CD4-positive, CD25-positive, alpha-beta regulatory T cell (primary cell): ENCODE results near the gene CELF2. TPM values are rescaled to one million over a fixed set of nuclear protein-coding genes. Genes with fewer than 3 reads are reported as not detected.

ENCODE experiments used
- ATAC-seq, 2 donors: fragments of 150-1000 bp; cut with Tn5 transposase; one replicate each; pipeline ENCODE4 v1.10.0; 2021; ENCODE audit warnings: low read depth in 2 of 2, moderate number of reproducible peaks in 2 of 2, moderate library complexity in 1 of 2
- DNase-seq, 3 donors: peaks; one replicate each; pipeline versions ENCODE4 v3.0.0 to v3.0.0-alpha.2; 2012 to 2022; ENCODE audit warnings: mixed read lengths in 1 of 3
- H3K27ac ChIP-seq: one replicate; pipeline ENCODE4 v1.7.0; 2013; ENCODE audit warnings: mild to moderate bottlenecking, low read length; ENCODE audit not compliant: insufficient read depth, poor library complexity, severe bottlenecking
- H3K27me3 ChIP-seq: one replicate; pipeline ENCODE4 v1.7.0; 2013; ENCODE audit warnings: low read length; ENCODE audit not compliant: control insufficient read depth, insufficient read depth
- H3K36me3 ChIP-seq: one replicate; pipeline ENCODE4 v1.7.0; 2013; ENCODE audit warnings: mild to moderate bottlenecking, low read length, moderate library complexity; ENCODE audit not compliant: control insufficient read depth, insufficient read depth
- H3K4me1 ChIP-seq: 2 replicates; pipeline ENCODE4 v1.7.0; 2013; ENCODE audit warnings: mild to moderate bottlenecking, low read length; ENCODE audit not compliant: insufficient read depth, control insufficient read depth, poor library complexity, severe bottlenecking
- H3K4me3 ChIP-seq: one replicate; pipeline ENCODE4 v1.7.0; 2013; ENCODE audit warnings: low read depth, mild to moderate bottlenecking, low read length, moderate library complexity
- H3K9me3 ChIP-seq, 2 experiments: 1 replicate in 1 of 2; 2 replicates in 1 of 2; pipeline ENCODE4 v1.7.0; 2013; ENCODE audit warnings: low read length in 2 of 2, mild to moderate bottlenecking in 1 of 2, moderate library complexity in 1 of 2; ENCODE audit not compliant: control insufficient read depth in 2 of 2
- H3K27ac Mint-ChIP-seq, 3 donors: one replicate each; pipeline ENCODE4 v1.8.0; 2020 to 2022; ENCODE audit warnings: mild to moderate bottlenecking in 3 of 3, mixed read lengths in 3 of 3, moderate library complexity in 2 of 3
- H3K27me3 Mint-ChIP-seq: one replicate; pipeline ENCODE4 v1.8.0; 2022; ENCODE audit warnings: mild to moderate bottlenecking, mixed read lengths
- H3K36me3 Mint-ChIP-seq: one replicate; pipeline ENCODE4 v1.8.0; 2020; ENCODE audit warnings: mixed read lengths
- H3K4me1 Mint-ChIP-seq, 4 donors: one replicate each; pipeline ENCODE4 v1.8.0; 2020 to 2022; ENCODE audit warnings: mixed read lengths in 4 of 4, mild to moderate bottlenecking in 1 of 4
- H3K4me3 Mint-ChIP-seq, 4 donors: one replicate each; pipeline ENCODE4 v1.8.0; 2020 to 2022; ENCODE audit warnings: mild to moderate bottlenecking in 4 of 4, mixed read lengths in 4 of 4, moderate library complexity in 3 of 4
- H3K9me3 Mint-ChIP-seq, 7 donors: one replicate each; pipeline ENCODE4 v1.8.0; 2020 to 2022; ENCODE audit warnings: mixed read lengths in 7 of 7, mild to moderate bottlenecking in 3 of 7, moderate library complexity in 2 of 7
- polyA plus RNA-seq, 4 donors: library from polyadenylated mRNA; unstranded; fragments of 300-500 nt; fragmentation: Illumina TruSeq; gene quantifications; one replicate each; pipeline ENCODE4 v1.2.3, GENCODE V29; 2021
- total RNA-seq: library from RNA; stranded (reverse); gene quantifications from one replicate; pipeline ENCODE4 v1.2.3, GENCODE V29; 2022

Gene CELF2
- total and polyA plus RNA-seq, 5 donors from 2014 or later = 117 to 230 (median 150) TPM

DNA sequence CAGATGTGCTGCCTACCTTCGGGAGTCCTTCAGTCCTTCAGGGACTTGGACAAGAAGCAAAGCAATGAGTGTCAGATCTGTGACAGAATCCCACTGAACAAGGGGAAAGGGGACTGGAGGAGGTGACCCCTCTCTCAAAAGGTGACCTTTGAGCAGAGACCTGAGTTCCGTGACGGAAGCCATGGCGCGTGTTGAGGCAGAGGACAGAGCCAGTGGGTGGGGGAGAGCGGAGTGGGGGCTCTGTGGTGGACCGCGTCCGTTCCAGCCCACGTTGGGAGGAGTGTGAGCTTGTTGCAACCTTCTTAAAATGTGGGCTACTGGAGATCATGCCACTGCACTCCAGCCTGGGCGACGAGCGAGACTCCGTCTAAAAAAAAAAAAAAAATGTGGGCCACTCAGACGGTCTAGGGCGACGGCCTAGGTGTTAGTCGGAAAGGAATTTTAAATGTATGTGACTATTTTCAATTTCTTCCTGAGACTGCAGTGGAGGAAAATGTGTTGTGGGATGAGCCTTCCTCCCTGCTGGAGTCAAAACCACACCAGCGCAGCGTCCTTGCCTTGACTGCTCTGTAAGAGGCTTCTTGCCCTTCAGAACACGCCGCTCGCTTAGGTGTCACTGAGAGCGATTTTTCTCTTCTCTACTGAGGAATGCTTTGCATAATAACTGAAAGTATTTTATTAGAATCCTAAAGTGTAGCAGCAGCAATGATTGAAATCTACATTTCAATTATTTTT is 272.7 kb downstream of the CELF2 start:
- peak overlapping the region in 2 of 3 donors; percentile 79 to 83 for H3K27ac Mint-ChIP-seq
- Histone ChIP-seq H3K4me1 (no peaks in the 10 kb centered on the region), H3K36me3 (peaks cover 95% of the 10 kb centered on the region), H3K27me3 (no peaks in the 10 kb centered on the region), H3K9me3 (no peaks in the 10 kb centered on the region), H3K27ac (no peak overlapping the region), H3K4me3 (no peak overlapping the region)
- no peaks in the 10 kb centered on the region for H3K9me3 Mint-ChIP-seq
- H3K27me3 Mint-ChIP-seq = no peaks in the 10 kb centered on the region
- peaks cover 68% of the 10 kb centered on the region for H3K36me3 Mint-ChIP-seq
- no peak for ATAC-seq
- no peak overlapping the region for H3K4me3 Mint-ChIP-seq
- no peak for DNase-seq
- peaks cover 10 to 51% (median 30%) of the 10 kb centered on the region in 4 donors for H3K4me1 Mint-ChIP-seq

GRCh38 chr10:11292576-11293302 is 275.1 kb downstream of the CELF2 start:
- Histone ChIP-seq H3K36me3 (peaks cover 98% of the 10 kb centered on the region), H3K4me1 (no peaks in the 10 kb centered on the region), H3K27ac (no peak overlapping the region), H3K4me3 (no peak overlapping the region), H3K9me3 (no peaks in the 10 kb centered on the region), H3K27me3 (no peaks in the 10 kb centered on the region)
- H3K27ac Mint-ChIP-seq = peak overlapping the region; percentile 50 to 85 (median 82)
- peaks cover 77% of the 10 kb centered on the region for H3K36me3 Mint-ChIP-seq
- no peak for ATAC-seq
- peaks cover 24 to 56% (median 32%) of the 10 kb centered on the region in 4 donors for H3K4me1 Mint-ChIP-seq
- H3K9me3 Mint-ChIP-seq = no peaks in the 10 kb centered on the region
- no peak overlapping the region for H3K4me3 Mint-ChIP-seq
- no peak for DNase-seq
- no peaks in the 10 kb centered on the region for H3K27me3 Mint-ChIP-seq

GRCh38 chr10:11293332-11293731 is 275.7 kb downstream of the CELF2 start:
- Histone ChIP-seq H3K27me3 (no peaks in the 10 kb centered on the region), H3K4me1 (no peaks in the 10 kb centered on the region), H3K36me3 (peaks cover 98% of the 10 kb centered on the region), H3K4me3 (no peak overlapping the region), H3K27ac (no peak overlapping the region), H3K9me3 (no peaks in the 10 kb centered on the region)
- ATAC-seq (no peak), DNase-seq (no peak)
- peak overlapping the region in 2 of 3 donors; percentile 50 to 82 for H3K27ac Mint-ChIP-seq
- peaks cover 77% of the 10 kb centered on the region for H3K36me3 Mint-ChIP-seq
- no peaks in the 10 kb centered on the region for H3K27me3 Mint-ChIP-seq
- H3K9me3 Mint-ChIP-seq = no peaks in the 10 kb centered on the region
- peaks cover 23 to 58% (median 32%) of the 10 kb centered on the region in 4 donors for H3K4me1 Mint-ChIP-seq
- no peak overlapping the region for H3K4me3 Mint-ChIP-seq

GRCh38 chr10:11294831-11295450 is 277.3 kb downstream of the CELF2 start:
- Histone ChIP-seq H3K4me1 (no peaks in the 10 kb centered on the region), H3K27ac (no peak overlapping the region), H3K9me3 (no peaks in the 10 kb centered on the region), H3K4me3 (no peak overlapping the region), H3K36me3 (peaks cover 98% of the 10 kb centered on the region), H3K27me3 (no peaks in the 10 kb centered on the region)
- Mint-ChIP-seq H3K4me3 (no peak overlapping the region), H3K27ac (peak overlapping the region in 1 of 3 donors; percentile 91), H3K27me3 (no peaks in the 10 kb centered on the region), H3K4me1 (peaks cover 14 to 51% (median 36%) of the 10 kb centered on the region in 4 donors), H3K36me3 (peaks cover 75% of the 10 kb centered on the region), H3K9me3 (no peaks in the 10 kb centered on the region)
- ATAC-seq (no peak), DNase-seq (no peak)

DNA sequence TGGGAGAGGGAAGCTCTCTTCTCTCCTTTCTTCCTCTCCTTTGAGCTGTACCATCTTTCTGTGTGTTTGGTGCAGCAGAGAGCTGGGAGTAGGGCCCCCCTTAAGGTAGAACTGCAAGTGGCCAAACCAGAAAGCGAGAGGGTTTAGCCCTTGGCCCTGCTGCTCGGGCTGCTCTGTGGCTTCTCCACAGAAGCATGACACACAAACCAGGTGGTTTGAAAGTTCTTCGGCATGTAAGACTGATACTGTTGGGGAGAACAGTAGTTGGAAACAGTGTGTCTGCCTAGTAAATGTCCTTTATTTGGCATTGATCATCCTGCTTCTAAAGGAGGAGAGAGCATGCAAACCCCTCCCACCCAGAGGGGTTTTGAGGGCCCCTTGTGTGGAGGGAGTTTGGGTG is 277.8 kb downstream of the CELF2 start:
- H3K36me3 ChIP-seq = peaks cover 98% of the 10 kb centered on the region
- H3K27ac ChIP-seq = no peak overlapping the region
- Mint-ChIP-seq H3K4me3 (no peak overlapping the region), H3K36me3 (peaks cover 76% of the 10 kb centered on the region), H3K9me3 (no peaks in the 10 kb centered on the region), H3K27me3 (no peaks in the 10 kb centered on the region), H3K27ac (peak overlapping the region; percentile 62 to 91 (median 71)), H3K4me1 (peaks cover 14 to 48% (median 35%) of the 10 kb centered on the region in 4 donors)
- no peaks in the 10 kb centered on the region for H3K9me3 ChIP-seq
- H3K27me3 ChIP-seq = no peaks in the 10 kb centered on the region
- no peak for ATAC-seq
- H3K4me1 ChIP-seq = no peaks in the 10 kb centered on the region
- no peak for DNase-seq
- no peak overlapping the region for H3K4me3 ChIP-seq

GRCh38 chr10:11297136-11297535 is 279.5 kb downstream of the CELF2 start:
- Mint-ChIP-seq H3K27me3 (no peaks in the 10 kb centered on the region), H3K4me3 (peak overlapping the region in 2 of 4 donors; percentile 23 to 26), H3K4me1 (peaks cover 14 to 38% (median 30%) of the 10 kb centered on the region in 4 donors), H3K36me3 (peaks cover 76% of the 10 kb centered on the region), H3K9me3 (no peaks in the 10 kb centered on the region), H3K27ac (peak overlapping the region; percentile 1 to 90 (median 79))
- Histone ChIP-seq H3K27ac (no peak overlapping the region), H3K9me3 (no peaks in the 10 kb centered on the region), H3K36me3 (peaks cover 95% of the 10 kb centered on the region), H3K27me3 (no peaks in the 10 kb centered on the region), H3K4me1 (no peaks in the 10 kb centered on the region), H3K4me3 (no peak overlapping the region)
- ATAC-seq (no peak), DNase-seq (no peak)

GRCh38 chr10:11298116-11298515 is 280.4 kb downstream of the CELF2 start:
- Histone ChIP-seq H3K36me3 (peaks cover 95% of the 10 kb centered on the region), H3K4me3 (no peak overlapping the region), H3K4me1 (no peaks in the 10 kb centered on the region), H3K27ac (no peak overlapping the region), H3K27me3 (no peaks in the 10 kb centered on the region), H3K9me3 (no peaks in the 10 kb centered on the region)
- Mint-ChIP-seq H3K4me3 (no peak overlapping the region), H3K4me1 (peaks cover 14 to 32% (median 29%) of the 10 kb centered on the region in 4 donors), H3K27me3 (no peaks in the 10 kb centered on the region), H3K9me3 (no peaks in the 10 kb centered on the region), H3K27ac (peak overlapping the region in 2 of 3 donors; percentile 1 to 73), H3K36me3 (peaks cover 79% of the 10 kb centered on the region)
- ATAC-seq = no peak
- no peak for DNase-seq
